ENCODE data around the gene PTPRG. TPM values are rescaled to one million over a fixed set of nuclear protein-coding genes. Genes with fewer than 3 reads are reported as not detected.
A peak's percentile ranks its signal among the peaks of the same experiment; 100 is the strongest.

Gene PTPRG
- total RNA-seq, 4 donors from 2014 or later = 51.9 to 56.8 (median 54.4) TPM

- H3K4me1 ChIP-seq = no peaks in the 10 kb centered on the region
- H3K27ac ChIP-seq (replicated peaks in 1 of 4) = no peak overlapping the region
- no peak overlapping the region for H3K4me3 ChIP-seq
- TF ChIP-seq POLR2AphosphoS5 (IDR thresholded peaks at IDR 0.05) = no peak
- TF ChIP-seq CTCF (IDR thresholded peaks at IDR 0.05) = no peak
- TF ChIP-seq POLR2A (IDR thresholded peaks at IDR 0.05; ENCODE audit: low read depth) = no peak
- no peak for TF ChIP-seq EP300 (IDR thresholded peaks at IDR 0.05)
- H3K9me3 ChIP-seq = no peaks in the 10 kb centered on the region
- H3K36me3 ChIP-seq = peaks cover 0 to 44% (median 23%) of the 10 kb centered on the region in 4 donors
- intact Hi-C loops (cut with DNase I) = no loop called here
- no peak for DNase-seq (ENCODE audit: extremely low spot score)
- H3K27me3 ChIP-seq = no peaks in the 10 kb centered on the region
These were observed 659.2 kb downstream of the PTPRG start for GRCh38 chr3:62220616-62221015.

- intact Hi-C loops (cut with DNase I) = no loop called here
- no peaks in the 10 kb centered on the region for H3K9me3 ChIP-seq
- H3K36me3 ChIP-seq = peaks cover 0 to 24% (median 12%) of the 10 kb centered on the region in 4 donors
- no peaks in the 10 kb centered on the region for H3K27me3 ChIP-seq
- no peak overlapping the region for H3K4me3 ChIP-seq
- peak; percentile 21 for DNase-seq (ENCODE audit: extremely low spot score)
- H3K4me1 ChIP-seq = no peaks in the 10 kb centered on the region
- 81% methylated on average over 2 of the region's 2 CpGs for WGBS
- TF ChIP-seq POLR2AphosphoS5 (IDR thresholded peaks at IDR 0.05) (no peak), EP300 (IDR thresholded peaks at IDR 0.05) (no peak), POLR2A (IDR thresholded peaks at IDR 0.05; ENCODE audit: low read depth) (no peak), CTCF (IDR thresholded peaks at IDR 0.05) (no peak)
- H3K27ac ChIP-seq (replicated peaks in 1 of 4) = no peak overlapping the region
These were observed 663.7 kb downstream of the PTPRG start for GRCh38 chr3:62225051-62225450.

GRCh38 chr3:62226601-62227339, 665.4 kb downstream of the PTPRG start:
- intact Hi-C loops (cut with DNase I) = no loop called here
- 96% methylated on average over 6 of the region's 6 CpGs for WGBS
- Histone ChIP-seq H3K27ac (replicated peaks in 1 of 4) (no peak overlapping the region), H3K4me3 (no peak overlapping the region), H3K27me3 (no peaks in the 10 kb centered on the region), H3K9me3 (no peaks in the 10 kb centered on the region), H3K36me3 (peaks cover 0 to 15% (median 7%) of the 10 kb centered on the region in 4 donors), H3K4me1 (no peaks in the 10 kb centered on the region)
- TF ChIP-seq POLR2A (IDR thresholded peaks at IDR 0.05; ENCODE audit: low read depth) (no peak), CTCF (IDR thresholded peaks at IDR 0.05) (no peak), EP300 (IDR thresholded peaks at IDR 0.05) (no peak), POLR2AphosphoS5 (IDR thresholded peaks at IDR 0.05) (no peak)
- peak; percentile 66 for DNase-seq (ENCODE audit: extremely low spot score)

- no peaks in the 10 kb centered on the region for H3K27me3 ChIP-seq
- no peaks in the 10 kb centered on the region for H3K4me1 ChIP-seq
- TF ChIP-seq CTCF (IDR thresholded peaks at IDR 0.05) (no peak), EP300 (IDR thresholded peaks at IDR 0.05) (no peak), POLR2AphosphoS5 (IDR thresholded peaks at IDR 0.05) (no peak), POLR2A (IDR thresholded peaks at IDR 0.05; ENCODE audit: low read depth) (no peak)
- peak; percentile 8 for DNase-seq (ENCODE audit: extremely low spot score)
- H3K9me3 ChIP-seq = no peaks in the 10 kb centered on the region
- H3K27ac ChIP-seq (replicated peaks in 1 of 4) = no peak overlapping the region
- no peak overlapping the region for H3K4me3 ChIP-seq
- 91% methylated on average over 3 of the region's 3 CpGs for WGBS
- intact Hi-C loops (cut with DNase I) = no loop called here
- H3K36me3 ChIP-seq = peaks cover 0 to 5% (median 2%) of the 10 kb centered on the region in 4 donors
These were observed 667.1 kb downstream of the PTPRG start for GRCh38 chr3:62228467-62228866.

Data from esophagus muscularis mucosa (tissue), 4 donors.